Glutamatergic neuron (in vitro differentiated cells): Measurements from ENCODE around the gene ARHGAP21. TPM values are rescaled to one million over a fixed set of nuclear protein-coding genes. Genes with fewer than 3 reads are reported as not detected.
A peak's percentile ranks its signal among the peaks of the same experiment; 100 is the strongest.

Experiments
- DNase-seq: peaks from one replicate; pipeline ENCODE4 v3.0.0; 2022
- H3K27ac Mint-ChIP-seq: one replicate; pipeline ENCODE4 v1.8.0; 2020; ENCODE audit warnings: mild to moderate bottlenecking, mixed read lengths, inconsistent platforms; ENCODE audit not compliant: unreplicated experiment
- H3K27me3 Mint-ChIP-seq: one replicate; pipeline ENCODE4 v1.8.0; 2020; ENCODE audit warnings: mild to moderate bottlenecking, moderate library complexity, mixed read lengths, inconsistent platforms; ENCODE audit not compliant: unreplicated experiment
- H3K36me3 Mint-ChIP-seq: one replicate; pipeline ENCODE4 v1.8.0; 2020; ENCODE audit warnings: mild to moderate bottlenecking, mixed read lengths, inconsistent platforms; ENCODE audit not compliant: unreplicated experiment
- H3K4me1 Mint-ChIP-seq: one replicate; pipeline ENCODE4 v1.8.0; 2020; ENCODE audit warnings: mild to moderate bottlenecking, low read depth, mixed read lengths, inconsistent platforms; ENCODE audit not compliant: unreplicated experiment
- H3K4me3 Mint-ChIP-seq: one replicate; pipeline ENCODE4 v1.8.0; 2020; ENCODE audit warnings: mild to moderate bottlenecking, mixed read lengths, inconsistent platforms; ENCODE audit not compliant: unreplicated experiment
- H3K9me3 Mint-ChIP-seq: one replicate; pipeline ENCODE4 v1.8.0; 2020; ENCODE audit warnings: mild to moderate bottlenecking, moderate library complexity, mixed read lengths, inconsistent platforms; ENCODE audit not compliant: unreplicated experiment
- total RNA-seq: library from RNA; stranded (reverse); fragmentation: NEBNext Ultra II Directional; extraction: Animal tissue kit (Norgen Biotek cat#: 25700); gene quantifications from one replicate; pipeline ENCODE4 v1.2.1, GENCODE V29; 2021; ENCODE audit not compliant: unreplicated experiment
- TF ChIP-seq, protein P1 (sequence below): fragments of 200-600 bp; sonication (generic); IDR thresholded peaks from one replicate; pipeline ENCODE4 v1.5.0; 2021; ENCODE audit not compliant: partially characterized antibody, unreplicated experiment

The ARHGAP21 gene
- total RNA-seq, 1 donor from 2014 or later = 217 TPM

DNA sequence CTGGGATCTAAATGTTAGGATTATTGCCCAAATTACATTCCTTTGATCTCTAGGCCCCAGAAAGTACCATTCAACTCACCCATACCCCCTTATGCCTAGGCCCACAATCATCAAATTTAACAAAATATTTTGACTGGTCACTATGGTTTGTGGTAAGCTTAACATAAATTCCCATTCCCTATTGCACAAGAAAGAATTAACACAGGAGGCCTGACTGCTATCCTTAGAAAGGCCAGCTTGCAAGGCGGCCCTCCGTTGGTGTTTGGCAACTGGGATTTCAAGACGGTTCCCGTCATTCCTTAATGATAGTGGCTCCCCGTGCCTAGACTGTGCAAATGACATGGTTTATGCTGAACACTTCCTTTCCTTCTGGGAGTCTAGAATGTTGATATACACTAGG, 29.6 kb downstream of the ARHGAP21 start:
- Mint-ChIP-seq H3K36me3 (peaks cover 3% of the 10 kb centered on the region), H3K4me3 (no peak overlapping the region)

DNA sequence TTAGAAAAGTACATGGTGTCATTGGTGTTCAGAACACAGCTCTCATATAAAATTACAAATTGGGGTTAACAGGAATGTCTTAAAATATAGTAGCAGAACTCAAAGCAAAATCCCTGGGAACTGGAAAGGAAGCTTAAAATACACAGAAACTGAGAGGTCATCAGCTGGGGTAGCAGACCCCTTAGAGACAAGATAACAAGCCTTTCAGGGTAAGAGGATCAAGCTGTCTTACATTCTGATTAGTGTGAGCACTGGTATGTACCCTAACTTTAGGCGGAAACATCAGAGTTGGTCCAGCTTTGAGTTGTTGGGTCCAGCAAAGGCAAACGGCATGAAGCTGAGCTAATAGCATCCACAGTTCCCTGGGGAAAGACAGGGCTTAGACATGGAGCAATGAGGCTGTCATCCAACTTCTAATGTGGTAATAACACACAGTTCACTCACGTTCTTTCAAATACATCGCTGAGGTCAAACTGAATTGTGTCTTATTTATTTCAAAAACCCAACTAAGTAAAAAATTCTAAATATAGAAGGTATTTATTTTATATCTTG, 32.6 kb downstream of the ARHGAP21 start:
- TF ChIP-seq, protein P1, sequence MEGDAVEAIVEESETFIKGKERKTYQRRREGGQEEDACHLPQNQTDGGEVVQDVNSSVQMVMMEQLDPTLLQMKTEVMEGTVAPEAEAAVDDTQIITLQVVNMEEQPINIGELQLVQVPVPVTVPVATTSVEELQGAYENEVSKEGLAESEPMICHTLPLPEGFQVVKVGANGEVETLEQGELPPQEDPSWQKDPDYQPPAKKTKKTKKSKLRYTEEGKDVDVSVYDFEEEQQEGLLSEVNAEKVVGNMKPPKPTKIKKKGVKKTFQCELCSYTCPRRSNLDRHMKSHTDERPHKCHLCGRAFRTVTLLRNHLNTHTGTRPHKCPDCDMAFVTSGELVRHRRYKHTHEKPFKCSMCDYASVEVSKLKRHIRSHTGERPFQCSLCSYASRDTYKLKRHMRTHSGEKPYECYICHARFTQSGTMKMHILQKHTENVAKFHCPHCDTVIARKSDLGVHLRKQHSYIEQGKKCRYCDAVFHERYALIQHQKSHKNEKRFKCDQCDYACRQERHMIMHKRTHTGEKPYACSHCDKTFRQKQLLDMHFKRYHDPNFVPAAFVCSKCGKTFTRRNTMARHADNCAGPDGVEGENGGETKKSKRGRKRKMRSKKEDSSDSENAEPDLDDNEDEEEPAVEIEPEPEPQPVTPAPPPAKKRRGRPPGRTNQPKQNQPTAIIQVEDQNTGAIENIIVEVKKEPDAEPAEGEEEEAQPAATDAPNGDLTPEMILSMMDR = no peak
- no peaks in the 10 kb centered on the region for H3K27me3 Mint-ChIP-seq
- H3K9me3 Mint-ChIP-seq = peaks cover 4% of the 10 kb centered on the region
- H3K4me1 Mint-ChIP-seq = peaks cover 14% of the 10 kb centered on the region
- no peak for DNase-seq
- peaks cover 3% of the 10 kb centered on the region for H3K36me3 Mint-ChIP-seq
- no peak overlapping the region for H3K27ac Mint-ChIP-seq
- no peak overlapping the region for H3K4me3 Mint-ChIP-seq

More for the DNA sequence above, 29.6 kb downstream of the ARHGAP21 start:
- H3K27ac Mint-ChIP-seq = no peak overlapping the region
- H3K4me1 Mint-ChIP-seq = peaks cover 25% of the 10 kb centered on the region
- H3K27me3 Mint-ChIP-seq = peaks cover 2% of the 10 kb centered on the region
- no peak for DNase-seq
- peaks cover 4% of the 10 kb centered on the region for H3K9me3 Mint-ChIP-seq
- TF ChIP-seq, protein P1 = no peak

DNA sequence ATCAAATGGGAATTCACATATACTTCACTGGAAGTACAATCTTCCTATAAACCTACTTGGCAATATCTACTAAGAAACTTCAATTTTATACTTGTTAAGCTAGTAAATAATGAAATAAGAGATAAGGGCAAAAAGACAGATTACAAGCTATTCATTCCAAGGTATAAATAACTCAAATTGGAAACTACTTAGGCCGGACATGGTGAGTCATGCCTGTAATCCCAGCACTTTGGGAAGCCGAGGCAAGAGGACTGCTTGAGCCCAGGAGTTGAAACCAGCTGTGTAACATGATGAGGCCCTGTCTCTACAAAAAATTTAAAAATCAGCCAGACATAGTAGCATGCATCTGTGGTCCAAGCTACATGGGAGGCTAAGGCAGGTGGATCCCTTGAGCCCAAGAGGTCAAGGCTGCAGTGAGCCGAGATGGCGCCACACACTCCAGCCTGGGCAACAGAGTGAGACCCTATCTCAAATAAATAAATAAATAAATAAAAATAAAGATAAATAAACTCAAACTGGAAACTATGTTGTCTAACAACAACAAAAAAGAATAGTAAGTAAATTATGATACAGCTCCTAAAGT, 37.6 kb downstream of the ARHGAP21 start:
- DNase-seq = no peak
- no peak overlapping the region for H3K4me3 Mint-ChIP-seq
- no peaks in the 10 kb centered on the region for H3K27me3 Mint-ChIP-seq
- TF ChIP-seq, protein P1 = no peak
- H3K4me1 Mint-ChIP-seq = peaks cover 9% of the 10 kb centered on the region
- no peaks in the 10 kb centered on the region for H3K36me3 Mint-ChIP-seq
- no peaks in the 10 kb centered on the region for H3K9me3 Mint-ChIP-seq
- H3K27ac Mint-ChIP-seq = no peak overlapping the region

DNA sequence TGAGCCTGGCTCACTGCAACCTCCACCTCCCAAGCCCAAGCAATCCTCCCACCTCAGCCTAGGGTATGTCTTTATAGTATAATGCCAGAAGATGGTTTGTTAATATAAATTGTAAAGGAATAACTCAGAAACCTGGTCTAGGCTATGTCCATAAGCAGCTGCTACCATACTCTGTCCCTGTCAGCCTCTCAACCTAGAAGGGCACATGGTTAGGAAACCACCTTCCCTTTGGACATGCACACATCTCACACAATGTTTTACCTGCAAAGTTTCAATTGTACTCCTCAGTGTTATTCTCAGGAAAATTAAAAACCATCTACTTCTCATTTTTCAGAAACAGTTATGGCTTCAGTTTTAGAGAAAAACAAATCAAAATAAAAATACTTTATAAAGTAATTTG, 40.1 kb downstream of the ARHGAP21 start:
- Mint-ChIP-seq H3K27ac (no peak overlapping the region), H3K4me3 (no peak overlapping the region), H3K9me3 (peaks cover under 1% of the 10 kb centered on the region), H3K36me3 (no peaks in the 10 kb centered on the region), H3K4me1 (peaks cover 5% of the 10 kb centered on the region), H3K27me3 (no peaks in the 10 kb centered on the region)
- TF ChIP-seq, protein P1 = no peak
- no peak for DNase-seq

DNA sequence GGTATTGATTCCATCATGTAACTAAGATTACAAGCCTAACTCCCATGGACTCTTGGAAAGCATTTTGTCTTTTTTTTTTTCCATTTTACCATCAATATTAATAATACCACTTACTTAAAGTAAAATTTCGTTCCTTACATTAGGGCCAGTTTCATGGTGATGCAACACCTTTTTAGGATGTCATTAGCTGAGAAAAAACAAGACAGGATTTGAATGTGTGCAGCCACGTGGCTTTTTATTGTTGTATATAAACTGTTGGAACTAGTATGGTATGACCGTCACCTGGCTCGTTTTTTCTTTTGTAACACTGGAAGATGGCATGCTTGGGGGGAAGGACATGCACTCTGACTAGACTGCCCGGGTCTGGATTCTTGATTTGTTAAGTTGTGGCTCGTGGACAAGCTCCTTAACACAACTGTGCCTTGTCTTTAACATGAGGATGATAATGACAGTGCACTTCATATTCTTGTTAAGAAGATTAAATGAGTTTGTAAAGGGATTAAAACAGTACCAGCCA, 42.1 kb downstream of the ARHGAP21 start:
- Mint-ChIP-seq H3K4me3 (no peak overlapping the region), H3K9me3 (peaks cover 4% of the 10 kb centered on the region), H3K27me3 (no peaks in the 10 kb centered on the region), H3K27ac (peak overlapping the region; percentile 59), H3K4me1 (peaks cover 5% of the 10 kb centered on the region), H3K36me3 (no peaks in the 10 kb centered on the region)
- TF ChIP-seq, protein P1 = no peak
- no peak for DNase-seq
